NOMO-1 treated with dmso at 0.1 percent for 144 hours (cell line): Measurements from ENCODE around the gene LMO3.

Experiments used
- DNase-seq: peaks from one replicate; lab custom pipeline; 2025; ENCODE audit not compliant: unreplicated experiment; lab: John Stamatoyannopoulos, UW

LMO3 gene

GRCh38 chr12:16602412-16602811 is 3.5 kb downstream of the LMO3 start:
- no peak for DNase-seq

- DNase-seq: no peak
Observed at GRCh38 chr12:16600525-16600924, 5.4 kb downstream of the LMO3 start.

GRCh38 chr12:16599081-16599480 is 6.9 kb downstream of the LMO3 start:
- no peak for DNase-seq

GRCh38 chr12:16594797-16595196 is 11.2 kb downstream of the LMO3 start:
- no peak for DNase-seq

GRCh38 chr12:16593546-16593945 is 12.4 kb downstream of the LMO3 start:
- DNase-seq: no peak

DNA sequence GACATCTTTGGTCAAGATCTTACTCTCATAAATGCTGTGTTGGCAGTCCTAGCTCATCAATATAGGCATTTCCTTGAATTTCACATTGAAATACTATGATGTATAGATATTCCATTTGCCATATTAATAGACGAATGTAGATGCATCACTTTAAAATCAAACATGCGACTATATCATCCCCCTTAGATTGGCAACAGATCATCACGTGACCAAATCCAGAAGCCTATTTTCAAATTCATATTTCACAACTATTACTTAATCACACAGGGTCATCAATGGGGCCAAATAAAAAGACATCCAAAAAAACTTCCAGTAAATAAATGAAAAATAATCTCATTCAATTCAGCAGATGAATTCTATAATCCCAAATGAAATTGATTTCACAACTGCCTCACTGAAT is 15.3 kb downstream of the LMO3 start:
- DNase-seq: no peak

DNA sequence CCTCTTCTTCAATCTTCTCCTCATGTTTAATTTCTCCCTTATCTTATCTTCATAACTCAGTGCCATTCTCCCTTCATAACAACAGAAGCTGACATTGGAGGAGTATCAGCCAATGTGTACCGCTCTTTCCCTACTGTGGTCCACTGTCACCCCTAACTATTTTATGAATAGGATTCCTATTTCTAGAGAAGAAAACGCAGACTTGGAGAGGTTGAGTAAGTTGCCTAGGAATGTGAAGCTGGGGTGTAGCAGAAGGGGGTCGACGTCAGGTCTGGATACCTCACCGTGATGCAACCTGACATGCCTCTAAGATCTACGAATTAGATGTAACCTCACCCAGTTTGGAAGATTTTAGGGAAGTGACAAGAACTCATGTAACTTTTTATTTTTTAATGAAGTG is 17.1 kb downstream of the LMO3 start:
- DNase-seq: no peak

DNA sequence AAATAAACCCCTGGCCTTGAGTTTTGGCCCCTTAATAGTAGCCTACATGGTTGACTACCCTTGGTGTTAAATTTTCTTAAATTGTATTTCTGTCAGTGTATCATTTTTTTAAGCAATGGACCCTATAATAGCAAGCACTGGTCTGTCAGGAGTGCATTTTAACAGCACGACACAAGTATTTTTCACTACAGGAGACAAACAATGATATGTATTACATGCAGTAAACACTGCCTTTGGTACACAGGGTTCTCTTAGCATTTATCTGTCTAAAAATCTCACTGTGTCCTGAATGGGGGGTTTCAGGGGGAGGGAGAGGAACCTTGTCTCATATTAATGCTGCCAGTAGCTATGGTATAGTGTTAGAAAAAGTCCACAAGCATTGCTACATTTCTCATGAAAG is 18.4 kb downstream of the LMO3 start:
- no peak for DNase-seq

- DNase-seq: no peak
Observed at GRCh38 chr12:16587110-16587453, 18.9 kb downstream of the LMO3 start.

DNA sequence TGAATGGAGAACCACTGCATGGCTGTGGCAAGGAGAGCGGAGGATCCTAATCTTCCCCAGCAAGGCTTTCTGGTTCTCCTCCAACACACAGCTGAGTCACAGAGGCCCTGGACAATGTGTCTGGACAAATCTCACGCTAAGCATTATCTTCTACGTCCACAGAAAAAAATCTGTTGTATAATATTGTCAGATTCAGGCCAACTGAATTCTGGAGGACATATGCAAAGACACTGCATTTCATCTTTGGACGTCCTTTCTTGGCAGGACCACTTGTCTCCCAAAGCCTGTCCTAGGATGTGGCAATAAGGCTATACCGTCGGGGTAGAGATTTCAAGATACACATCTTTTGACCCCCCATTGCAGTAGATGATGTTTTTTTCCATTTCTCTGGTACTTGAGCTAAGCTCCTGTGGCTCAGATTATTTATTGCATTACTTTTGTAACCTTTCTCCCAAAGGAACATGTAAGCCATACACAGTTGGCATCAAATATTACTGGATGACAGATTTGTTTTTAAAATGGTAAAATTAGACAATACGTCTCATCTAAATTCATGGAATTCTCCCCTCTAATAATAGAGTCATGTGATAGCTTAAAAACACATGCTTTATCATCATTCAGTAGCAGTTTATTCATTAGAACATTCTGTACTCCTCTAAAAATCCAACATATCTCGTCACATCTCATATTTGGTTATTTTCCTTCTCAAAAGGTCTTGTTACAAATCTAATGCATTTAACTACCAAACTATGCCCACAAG is 19.4 kb downstream of the LMO3 start:
- no peak for DNase-seq

- no peak for DNase-seq
Observed at GRCh38 chr12:16585781-16586180, 20.2 kb downstream of the LMO3 start.

DNA sequence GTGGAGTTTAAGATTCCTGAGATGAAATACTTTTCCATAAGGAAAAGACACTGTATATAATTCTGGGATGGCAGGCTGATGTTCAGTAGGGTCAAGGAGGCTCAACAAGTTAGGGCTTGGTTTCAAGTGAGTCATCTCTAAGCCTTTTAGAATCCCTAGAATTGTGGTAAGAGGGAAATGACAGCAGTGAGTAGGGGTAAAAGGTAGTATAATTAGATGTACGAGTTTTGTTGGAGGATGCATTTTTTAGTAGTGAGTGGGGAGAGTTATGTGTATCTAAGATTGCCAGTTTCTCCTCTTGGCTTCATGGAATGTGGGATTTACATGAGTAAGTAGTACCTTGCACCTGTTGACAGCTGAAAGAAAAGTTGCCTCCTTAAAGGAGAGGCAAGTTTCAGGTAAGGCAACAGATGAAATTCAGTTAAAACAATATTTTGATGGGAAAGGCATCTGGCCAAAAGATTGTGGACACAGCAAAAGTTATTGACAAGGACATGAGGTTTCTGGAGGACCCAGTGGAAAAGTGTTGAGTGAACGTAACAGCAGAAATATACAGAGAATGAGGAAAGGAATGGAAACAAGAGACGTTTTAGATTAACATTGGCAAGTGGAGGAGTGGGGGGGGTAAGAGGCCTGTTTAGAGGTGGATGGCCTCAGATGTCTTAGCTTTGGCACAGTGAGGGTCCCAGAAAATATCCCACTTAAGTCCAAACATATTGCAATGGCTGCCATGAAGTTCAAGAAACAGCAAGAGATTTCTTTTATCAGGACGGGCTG is 21.8 kb downstream of the LMO3 start:
- no peak for DNase-seq

GRCh38 chr12:16581416-16581815 is 24.5 kb downstream of the LMO3 start:
- no peak for DNase-seq

GRCh38 chr12:16579041-16579440 is 26.9 kb downstream of the LMO3 start:
- DNase-seq: no peak

DNA sequence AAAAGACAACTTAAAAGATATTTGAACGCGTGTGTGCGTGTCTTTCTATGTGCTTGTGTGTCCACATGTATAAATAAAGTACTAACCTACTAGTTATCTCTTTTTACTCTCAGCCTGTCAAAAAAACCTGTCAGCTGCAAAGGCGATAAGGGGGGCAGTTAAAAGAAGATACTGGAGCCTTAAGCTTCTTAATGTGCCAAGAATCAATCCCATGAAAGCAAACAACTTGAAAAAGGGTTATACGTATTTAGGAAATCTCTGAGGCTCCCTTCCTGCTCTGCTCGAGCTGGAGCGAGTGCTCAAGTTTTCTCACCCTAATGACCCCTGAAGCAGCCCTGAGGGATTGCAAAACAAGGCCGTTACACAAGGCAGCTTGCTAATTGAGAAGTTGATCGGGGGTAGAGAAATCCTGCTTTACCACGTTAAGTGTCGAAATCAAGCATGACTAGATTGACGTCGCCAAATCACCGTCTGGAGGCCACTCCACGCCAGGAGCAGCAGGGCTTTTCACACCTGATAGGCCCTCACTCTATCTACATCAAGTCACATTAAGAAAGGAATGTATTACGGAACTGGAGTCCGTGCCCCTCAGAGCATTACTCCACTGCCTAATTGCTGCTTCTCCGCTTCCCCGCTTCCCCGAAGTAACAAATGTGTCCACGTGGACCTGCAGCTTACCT is 32.4 kb downstream of the LMO3 start:
- peak; percentile 80 for DNase-seq

DNA sequence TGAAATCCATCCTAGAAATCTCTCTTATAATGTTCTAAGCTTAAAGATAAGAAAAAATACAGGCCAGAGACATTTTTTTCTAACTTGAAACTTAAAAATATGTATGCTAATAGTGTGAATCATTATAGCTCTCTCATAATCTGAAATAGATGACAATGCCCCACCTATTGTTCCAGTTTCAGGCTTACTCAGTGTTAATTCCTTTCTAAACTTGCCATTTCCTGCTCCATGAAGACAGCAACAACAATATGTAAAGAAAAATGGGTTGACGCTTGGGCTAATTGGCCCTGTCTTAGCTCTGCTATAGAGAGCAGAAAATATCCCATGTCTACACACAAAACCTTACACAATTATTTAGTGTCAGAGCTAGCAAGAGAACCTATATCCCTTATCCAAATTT is 37.1 kb downstream of the LMO3 start:
- DNase-seq: no peak

DNA sequence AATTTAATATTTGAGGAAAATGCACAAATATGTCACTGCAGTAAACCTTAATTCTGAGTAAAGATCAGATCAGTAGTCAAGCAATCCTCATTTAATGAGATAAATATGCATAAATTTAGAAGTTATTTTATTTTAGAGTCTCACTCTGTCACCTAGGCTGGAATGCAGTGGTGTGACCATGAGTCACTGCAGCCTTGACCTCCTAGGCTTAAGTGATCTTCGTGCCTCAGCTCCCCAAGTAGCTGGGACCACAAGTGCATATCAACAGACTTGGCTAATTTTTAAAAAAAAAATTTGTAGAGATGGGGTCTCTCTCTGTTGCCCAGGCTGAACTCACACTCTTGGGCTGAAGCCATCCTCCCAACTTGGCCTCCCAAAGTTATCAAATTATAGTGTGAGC is 41.3 kb downstream of the LMO3 start:
- DNase-seq: no peak

DNA sequence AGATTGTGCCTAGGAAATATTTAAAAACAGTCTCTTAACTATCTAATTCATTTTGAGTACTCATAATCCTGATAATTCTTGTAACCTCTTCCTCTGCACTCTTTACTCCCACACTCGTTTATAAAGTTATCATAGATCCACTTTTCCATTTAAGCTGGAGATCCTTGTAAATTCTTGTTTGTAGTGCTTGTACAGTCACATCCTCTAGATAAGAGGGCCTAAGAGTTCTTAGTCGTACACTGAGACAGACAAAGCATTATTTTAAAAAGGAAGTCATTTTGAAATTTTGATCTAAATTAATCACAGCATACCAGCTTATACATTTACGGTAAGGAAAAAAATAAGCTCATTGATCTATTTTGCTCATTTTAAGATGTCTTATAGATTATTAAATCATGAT is 42.5 kb downstream of the LMO3 start:
- no peak for DNase-seq

DNA sequence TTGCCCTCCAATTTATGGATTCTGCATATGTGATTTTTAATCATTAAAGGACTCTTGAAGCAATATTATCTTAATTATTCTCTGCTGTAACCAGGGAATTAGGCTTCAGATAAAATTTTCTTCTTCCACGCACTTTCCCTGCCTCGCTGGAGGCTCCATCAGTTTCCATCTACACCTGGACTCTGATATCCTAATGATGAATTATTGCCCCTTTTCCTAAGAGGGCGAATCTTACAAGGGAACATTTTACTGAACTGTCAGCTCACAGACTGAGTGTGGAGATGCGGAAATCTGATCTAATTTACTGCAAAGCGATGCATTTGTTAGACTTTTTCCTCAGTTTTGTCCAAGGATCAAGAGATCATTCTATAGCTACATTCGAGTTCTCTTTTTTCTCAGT is 43.0 kb downstream of the LMO3 start:
- DNase-seq: no peak

- DNase-seq: no peak
Observed at GRCh38 chr12:16562435-16562834, 43.5 kb downstream of the LMO3 start.

DNA sequence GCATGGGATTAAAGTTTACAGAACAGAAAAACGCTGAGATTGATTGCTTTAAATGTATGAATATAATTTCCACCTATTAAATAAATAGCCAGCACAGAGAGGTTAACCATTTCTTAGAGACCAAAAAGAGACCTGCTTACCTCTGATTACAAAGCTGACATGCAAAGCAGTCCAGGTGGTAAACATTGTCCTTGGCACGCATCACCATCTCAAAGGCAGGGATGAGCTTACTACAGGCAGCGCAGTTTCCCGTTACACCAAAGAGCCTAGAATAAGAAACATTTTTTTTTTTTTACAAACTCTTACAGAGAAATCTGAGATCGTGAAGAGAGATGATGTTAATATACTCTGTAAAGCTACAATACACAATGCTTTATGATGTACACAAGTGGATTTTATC is 45.7 kb downstream of the LMO3 start:
- no peak for DNase-seq

DNA sequence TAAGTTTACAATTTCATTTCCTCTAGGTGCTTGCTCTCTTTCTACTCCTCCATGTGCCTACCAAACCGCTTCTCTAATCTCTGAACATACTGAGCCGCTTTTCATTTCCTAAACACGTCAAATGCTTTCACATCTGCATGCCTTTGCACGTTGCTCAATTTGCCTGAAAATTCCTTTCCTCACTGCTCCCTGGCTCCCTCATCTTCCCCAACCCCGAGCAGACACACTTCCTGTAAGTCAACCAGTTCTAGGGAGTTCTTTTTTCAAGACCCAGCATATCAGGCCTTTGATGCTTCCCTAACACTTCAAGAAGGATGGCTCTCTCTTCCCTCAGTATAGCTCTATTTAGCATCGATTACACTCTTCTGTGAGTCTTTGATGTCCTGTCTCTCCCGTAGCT is 50.3 kb downstream of the LMO3 start:
- no peak for DNase-seq
